K562 (cell line): ENCODE data around the gene RNGTT. TPM values are rescaled to one million over a fixed set of nuclear protein-coding genes. Genes with fewer than 3 reads are reported as not detected.

Experiments used
- BCL6 ChIP-seq: fragments of 250-450 bp; sonication (Bioruptor Pico); IDR thresholded peaks from 2 replicates; pipeline ENCODE4 v1.4.0; 2020
- CCAR2 ChIP-seq: fragments of 200-400 bp; formaldehyde crosslinking; IDR thresholded peaks from 2 replicates; pipeline ENCODE4 v1.6.1; 2017; ENCODE audit warnings: mild to moderate bottlenecking, low read depth, low read length
- ERF ChIP-seq: fragments of 450-650 bp; formaldehyde crosslinking; IDR thresholded peaks from 2 replicates; pipeline ENCODE4 v1.4.0; 2020; ENCODE audit warnings: mild to moderate bottlenecking, mixed read lengths
- GABPA ChIP-seq: fragments of 200-800 bp; sonication (Bioruptor generic); conservative IDR thresholded peaks from 2 replicates; pipeline ENCODE4 v1.6.1; 2016; ENCODE audit warnings: low read depth, missing genetic modification characterization, missing compliant biosample characterization
- HDAC1 ChIP-seq, 2 experiments: fragments of 450-650 bp; IDR thresholded peaks; 2 replicates each; pipeline ENCODE4 v1.6.1; 2016 to 2017; ENCODE audit warnings: inconsistent platforms in 1 of 2, mild to moderate bottlenecking in 1 of 2, moderate library complexity in 1 of 2
- HDAC8 ChIP-seq: fragments of 450-650 bp; IDR thresholded peaks from 2 replicates; pipeline ENCODE4 v1.6.1; 2016; ENCODE audit warnings: mild to moderate bottlenecking, missing genetic modification characterization, moderate library complexity, missing compliant biosample characterization
- KAT2B ChIP-seq: IDR thresholded peaks from one replicate; pipeline ENCODE4 v1.6.1; 2012; ENCODE audit warnings: low read depth, mild to moderate bottlenecking, control low read depth, inconsistent platforms, low read length, moderate library complexity
- LEF1 ChIP-seq: fragments of 450-650 bp; IDR thresholded peaks from 2 replicates; pipeline ENCODE4 v1.6.1; 2016; ENCODE audit warnings: mild to moderate bottlenecking
- NR3C1 ChIP-seq: sonication (generic); formaldehyde crosslinking; IDR thresholded peaks from 2 replicates; pipeline ENCODE4 v1.8.1; 2022; ENCODE audit warnings: missing genetic modification reagents
- OTX1 ChIP-seq: fragments of 450-650 bp; formaldehyde crosslinking; IDR thresholded peaks from 2 replicates; pipeline ENCODE4 v1.4.0; 2022; ENCODE audit warnings: mild to moderate bottlenecking
- POLR2H ChIP-seq: IDR thresholded peaks from 2 replicates; pipeline ENCODE4 v1.6.1; 2016; ENCODE audit warnings: missing genetic modification characterization, low read depth, mild to moderate bottlenecking, control low read depth, missing compliant biosample characterization, moderate library complexity
- SMARCA5 ChIP-seq: fragments of 450-650 bp; IDR thresholded peaks from 2 replicates; pipeline ENCODE4 v1.6.1; 2016
- SPI1 ChIP-seq: IDR thresholded peaks from 2 replicates; pipeline ENCODE4 v1.6.1; 2011; ENCODE audit warnings: low read depth, low read length, control low read depth, borderline replicate concordance
- ZBTB1 ChIP-seq: sonication (generic); formaldehyde crosslinking; IDR thresholded peaks from 2 replicates; pipeline ENCODE4 v1.8.1; 2023; ENCODE audit warnings: missing genetic modification reagents, low read depth, mild to moderate bottlenecking, borderline replicate concordance
- ZNF12 ChIP-seq: sonication (generic); formaldehyde crosslinking; IDR thresholded peaks from 2 replicates; pipeline ENCODE4 v1.4.0; 2020; ENCODE audit warnings: mild to moderate bottlenecking, missing genetic modification reagents
- ZNF184 ChIP-seq: sonication (generic); formaldehyde crosslinking; IDR thresholded peaks from 2 replicates; pipeline ENCODE4 v1.5.0; 2020; ENCODE audit warnings: missing genetic modification reagents
- ZNF263 ChIP-seq: sonication (generic); formaldehyde crosslinking; IDR thresholded peaks from 2 replicates; pipeline ENCODE4 v1.8.0; 2022; ENCODE audit warnings: mild to moderate bottlenecking, missing genetic modification reagents, borderline replicate concordance
- polyA plus RNA-seq, 8 experiments: library from polyadenylated mRNA; depleted of rRNA in 4 of 8; stranded (reverse) in 5 of 8; unstranded in 3 of 8; fragments of >200 nt; fragmentation: Nextera tagmentation in 2 of 8; fragmentation: Illumina TruSeq in 1 of 8; extraction: Ambion mirVana in 2 of 8; extraction: Trizol in 1 of 8; gene quantifications; 2 replicates each; pipeline versions ENCODE4 v1.2.1 to v1.2.3, GENCODE V29; 2011 to 2014; ENCODE audit warnings: inconsistent platforms in 1 of 8, missing spikeins in 1 of 8
- total RNA-seq, 7 experiments: library from RNA; depleted of rRNA in 6 of 7; stranded (reverse); fragments of >200 nt in 6 of 7; fragmentation: Illumina TruSeq in 2 of 7; extraction: Trizol in 2 of 7; gene quantifications; 2 replicates each; pipeline versions ENCODE4 v1.2.1 to v1.2.3, GENCODE V29; 2011 to 2021; ENCODE audit warnings: low replicate concordance in 1 of 7
- TF ChIP-seq, protein P1 (sequence below), 2 experiments: fragments of 450-650 bp; conservative IDR thresholded peaks; 2 replicates each; pipeline ENCODE4 v1.6.1; 2017; ENCODE audit warnings: mild to moderate bottlenecking in 2 of 2, moderate library complexity in 2 of 2
- TF ChIP-seq, protein P2 (sequence below): fragments of 450-650 bp; conservative IDR thresholded peaks from 2 replicates; pipeline ENCODE4 v1.6.1; 2016; ENCODE audit warnings: missing genetic modification characterization, low read depth, mild to moderate bottlenecking, missing compliant biosample characterization, moderate library complexity
- TF ChIP-seq, protein P3 (sequence below): fragments of 450-650 bp; IDR thresholded peaks from 2 replicates; pipeline ENCODE4 v1.7.1; 2018; ENCODE audit warnings: mild to moderate bottlenecking, low read depth; ENCODE audit not compliant: partially characterized antibody
- TF ChIP-seq, protein P4 (sequence below): sonication (generic); formaldehyde crosslinking; IDR thresholded peaks from 2 replicates; pipeline ENCODE4 v1.8.0; 2023; ENCODE audit warnings: mild to moderate bottlenecking, missing genetic modification reagents

Gene RNGTT
- total and polyA plus RNA-seq, 9 of the 15 experiments (the other 6 are each of a cell fraction or from before 2014, with no cell fraction given): 6.1 to 31.7 (median 19.5) TPM

DNA sequence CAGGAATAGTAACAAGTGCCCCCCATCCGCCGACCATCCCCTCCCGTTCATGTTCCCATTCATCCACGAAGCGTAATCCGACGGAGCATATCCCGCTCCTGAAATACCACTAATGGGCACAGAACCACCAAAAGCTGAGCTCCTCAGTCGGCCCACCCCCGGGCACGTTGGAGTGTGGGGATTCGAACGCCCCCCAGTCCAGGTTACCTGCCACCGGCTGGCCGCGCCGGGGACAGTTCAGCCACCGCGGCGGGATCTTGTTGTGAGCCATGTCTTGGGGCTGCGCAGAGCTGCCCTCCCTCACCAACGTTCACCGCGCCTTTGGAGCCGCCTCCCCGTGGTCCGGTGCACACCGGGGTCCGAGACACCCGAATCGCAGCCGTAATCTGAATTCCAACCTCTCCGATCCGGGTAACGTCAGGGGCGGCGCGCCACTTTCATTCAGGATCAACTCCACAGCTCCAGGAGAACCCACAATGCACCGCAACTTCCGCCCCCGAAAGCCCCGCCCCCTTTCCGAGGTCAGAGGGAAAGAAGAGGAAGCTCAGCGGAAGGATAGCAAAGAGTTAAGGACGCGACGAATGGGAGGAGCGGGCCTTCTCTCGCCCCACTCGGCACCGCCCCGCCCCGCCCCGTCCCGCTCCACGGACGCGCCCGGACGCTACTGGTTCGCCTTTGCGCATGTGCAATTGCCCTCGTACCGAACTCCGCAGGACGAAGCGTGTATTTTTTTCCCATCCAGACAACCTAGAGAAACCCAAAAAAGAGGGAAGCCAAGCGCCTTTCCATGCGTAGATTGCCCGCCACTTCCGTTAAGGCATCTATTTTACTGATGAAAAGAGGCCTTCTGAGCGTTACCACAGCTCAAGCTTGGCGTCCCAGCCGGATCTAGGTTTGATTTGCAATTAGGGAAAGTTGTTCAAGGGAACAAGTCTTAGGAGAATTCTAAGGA is at the start of gene RNGTT (continued):
- TF ChIP-seq, protein P1, sequence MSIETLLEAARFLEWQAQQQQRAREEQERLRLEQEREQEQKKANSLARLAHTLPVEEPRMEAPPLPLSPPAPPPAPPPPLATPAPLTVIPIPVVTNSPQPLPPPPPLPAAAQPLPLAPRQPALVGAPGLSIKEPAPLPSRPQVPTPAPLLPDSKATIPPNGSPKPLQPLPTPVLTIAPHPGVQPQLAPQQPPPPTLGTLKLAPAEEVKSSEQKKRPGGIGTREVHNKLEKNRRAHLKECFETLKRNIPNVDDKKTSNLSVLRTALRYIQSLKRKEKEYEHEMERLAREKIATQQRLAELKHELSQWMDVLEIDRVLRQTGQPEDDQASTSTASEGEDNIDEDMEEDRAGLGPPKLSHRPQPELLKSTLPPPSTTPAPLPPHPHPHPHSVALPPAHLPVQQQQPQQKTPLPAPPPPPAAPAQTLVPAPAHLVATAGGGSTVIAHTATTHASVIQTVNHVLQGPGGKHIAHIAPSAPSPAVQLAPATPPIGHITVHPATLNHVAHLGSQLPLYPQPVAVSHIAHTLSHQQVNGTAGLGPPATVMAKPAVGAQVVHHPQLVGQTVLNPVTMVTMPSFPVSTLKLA (conservative IDR thresholded peaks at IDR 0.05): peak; percentile 41 to 69; a peak in 1 of 4 replicates
- TF ChIP-seq BCL6 (CRISPR knock-in tag) (no peak), SMARCA5 (no peak), ZNF184 (no peak), ZNF12 (CRISPR knock-in tag) (0 out of 2 replicates have a peak, but pooled peaks have one; percentile 30), KAT2B (no peak), OTX1 (CRISPR knock-in tag) (0 out of 2 replicates have a peak, but pooled peaks have one; percentile 19), ZNF263 (CRISPR knock-in tag) (peak; percentile 9; the same call in 1 of the 2 replicates), ERF (CRISPR knock-in tag) (no peak), ZBTB1 (CRISPR knock-in tag) (no peak), HDAC8 (tag) (no peak), GABPA (tag) (peak; percentile 91), HDAC1 (IDR thresholded peaks at IDR 0.05) (peak in 1 of 2 experiments; percentile 80; a peak in 2 of 4 replicates), POLR2H (peak; percentile 76; the same call in 1 of the 2 replicates), SPI1 (peak; percentile 86), LEF1 (no peak), NR3C1 (CRISPR knock-in tag) (0 out of 2 replicates have a peak, but pooled peaks have one; percentile 44), CCAR2 (no peak)
- TF ChIP-seq, protein P2, sequence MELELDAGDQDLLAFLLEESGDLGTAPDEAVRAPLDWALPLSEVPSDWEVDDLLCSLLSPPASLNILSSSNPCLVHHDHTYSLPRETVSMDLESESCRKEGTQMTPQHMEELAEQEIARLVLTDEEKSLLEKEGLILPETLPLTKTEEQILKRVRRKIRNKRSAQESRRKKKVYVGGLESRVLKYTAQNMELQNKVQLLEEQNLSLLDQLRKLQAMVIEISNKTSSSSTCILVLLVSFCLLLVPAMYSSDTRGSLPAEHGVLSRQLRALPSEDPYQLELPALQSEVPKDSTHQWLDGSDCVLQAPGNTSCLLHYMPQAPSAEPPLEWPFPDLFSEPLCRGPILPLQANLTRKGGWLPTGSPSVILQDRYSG (tag): no peak
- TF ChIP-seq, protein P3, sequence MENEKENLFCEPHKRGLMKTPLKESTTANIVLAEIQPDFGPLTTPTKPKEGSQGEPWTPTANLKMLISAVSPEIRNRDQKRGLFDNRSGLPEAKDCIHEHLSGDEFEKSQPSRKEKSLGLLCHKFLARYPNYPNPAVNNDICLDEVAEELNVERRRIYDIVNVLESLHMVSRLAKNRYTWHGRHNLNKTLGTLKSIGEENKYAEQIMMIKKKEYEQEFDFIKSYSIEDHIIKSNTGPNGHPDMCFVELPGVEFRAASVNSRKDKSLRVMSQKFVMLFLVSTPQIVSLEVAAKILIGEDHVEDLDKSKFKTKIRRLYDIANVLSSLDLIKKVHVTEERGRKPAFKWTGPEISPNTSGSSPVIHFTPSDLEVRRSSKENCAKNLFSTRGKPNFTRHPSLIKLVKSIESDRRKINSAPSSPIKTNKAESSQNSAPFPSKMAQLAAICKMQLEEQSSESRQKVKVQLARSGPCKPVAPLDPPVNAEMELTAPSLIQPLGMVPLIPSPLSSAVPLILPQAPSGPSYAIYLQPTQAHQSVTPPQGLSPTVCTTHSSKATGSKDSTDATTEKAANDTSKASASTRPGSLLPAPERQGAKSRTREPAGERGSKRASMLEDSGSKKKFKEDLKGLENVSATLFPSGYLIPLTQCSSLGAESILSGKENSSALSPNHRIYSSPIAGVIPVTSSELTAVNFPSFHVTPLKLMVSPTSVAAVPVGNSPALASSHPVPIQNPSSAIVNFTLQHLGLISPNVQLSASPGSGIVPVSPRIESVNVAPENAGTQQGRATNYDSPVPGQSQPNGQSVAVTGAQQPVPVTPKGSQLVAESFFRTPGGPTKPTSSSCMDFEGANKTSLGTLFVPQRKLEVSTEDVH: peak; percentile 53
- TF ChIP-seq, protein P4, sequence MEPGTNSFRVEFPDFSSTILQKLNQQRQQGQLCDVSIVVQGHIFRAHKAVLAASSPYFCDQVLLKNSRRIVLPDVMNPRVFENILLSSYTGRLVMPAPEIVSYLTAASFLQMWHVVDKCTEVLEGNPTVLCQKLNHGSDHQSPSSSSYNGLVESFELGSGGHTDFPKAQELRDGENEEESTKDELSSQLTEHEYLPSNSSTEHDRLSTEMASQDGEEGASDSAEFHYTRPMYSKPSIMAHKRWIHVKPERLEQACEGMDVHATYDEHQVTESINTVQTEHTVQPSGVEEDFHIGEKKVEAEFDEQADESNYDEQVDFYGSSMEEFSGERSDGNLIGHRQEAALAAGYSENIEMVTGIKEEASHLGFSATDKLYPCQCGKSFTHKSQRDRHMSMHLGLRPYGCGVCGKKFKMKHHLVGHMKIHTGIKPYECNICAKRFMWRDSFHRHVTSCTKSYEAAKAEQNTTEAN (CRISPR knock-in tag): no peak
